Fibroblast of skin of scalp (primary cell): ENCODE data around the gene MLNR.
A peak's percentile ranks its signal among the peaks of the same experiment; 100 is the strongest.

Source experiments
- DNase-seq: peaks from one replicate; pipeline ENCODE4 v3.0.0-alpha.2; 2013

MLNR gene

DNA sequence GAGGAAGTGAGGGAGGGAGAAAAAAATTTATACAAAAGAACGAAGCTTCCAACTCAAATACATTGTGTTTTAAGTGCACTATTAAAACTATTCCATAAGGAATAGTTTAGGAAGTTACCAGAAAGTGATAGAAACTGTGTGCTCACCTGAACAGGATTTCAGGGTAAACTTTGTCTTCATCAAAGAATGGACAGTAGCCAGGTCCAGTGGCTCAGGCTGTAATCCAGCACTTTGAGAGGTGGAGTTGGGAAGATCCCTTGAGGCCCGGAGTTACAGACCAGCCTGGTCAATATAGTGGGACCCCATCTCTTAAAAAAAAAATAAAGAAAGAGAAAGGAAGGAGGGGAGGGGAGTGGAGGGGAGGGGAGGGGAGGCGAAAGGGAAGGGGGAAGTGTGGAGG is 14.6 kb downstream of the MLNR start:
- DNase-seq = no peak

DNA sequence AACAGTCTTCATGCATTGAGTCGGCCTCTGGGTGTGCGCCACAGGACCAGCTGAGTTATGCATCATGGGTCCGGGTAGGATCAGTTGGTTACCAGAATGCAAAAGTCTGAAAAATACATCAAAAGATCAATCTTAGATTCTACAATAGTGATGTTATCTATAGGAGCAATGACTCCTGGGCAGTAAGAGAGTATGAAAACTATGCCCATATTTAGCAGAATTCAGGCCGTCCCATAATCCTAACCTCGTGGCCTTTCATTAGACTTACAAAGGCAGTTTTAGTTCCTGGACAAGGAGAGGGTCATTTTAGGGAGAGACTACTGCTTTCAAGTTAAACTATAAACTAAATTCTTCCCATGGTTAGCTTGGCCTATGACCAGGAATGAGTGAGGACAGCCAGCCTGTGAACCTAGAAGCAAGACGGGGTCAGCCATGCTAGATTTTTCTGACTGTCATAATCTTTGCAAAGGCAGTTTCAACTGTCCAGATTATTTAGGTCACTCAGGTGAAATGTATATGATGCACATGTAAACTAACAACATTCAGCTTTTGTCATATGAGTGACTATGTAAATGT is 15.8 kb downstream of the MLNR start:
- DNase-seq = no peak

DNA sequence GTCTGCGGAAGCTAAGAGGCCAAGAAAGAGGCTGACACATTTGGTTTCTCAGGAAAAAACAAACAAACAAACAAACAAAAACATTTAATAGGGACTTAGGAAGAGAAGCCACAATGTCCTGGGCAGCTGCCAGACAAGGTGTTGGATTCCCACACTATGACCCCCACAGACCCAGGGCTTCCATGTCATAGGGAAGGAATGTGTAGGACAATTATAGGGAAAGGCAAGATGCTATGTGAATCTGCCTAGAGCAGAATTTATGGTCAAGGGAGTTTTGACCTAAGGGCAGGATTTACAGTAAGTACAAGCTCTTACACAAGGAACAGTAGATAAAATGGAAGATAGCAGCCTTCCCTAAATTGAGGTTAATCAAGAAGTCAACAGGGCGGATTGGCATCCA is 18.5 kb downstream of the MLNR start:
- DNase-seq = no peak

DNA sequence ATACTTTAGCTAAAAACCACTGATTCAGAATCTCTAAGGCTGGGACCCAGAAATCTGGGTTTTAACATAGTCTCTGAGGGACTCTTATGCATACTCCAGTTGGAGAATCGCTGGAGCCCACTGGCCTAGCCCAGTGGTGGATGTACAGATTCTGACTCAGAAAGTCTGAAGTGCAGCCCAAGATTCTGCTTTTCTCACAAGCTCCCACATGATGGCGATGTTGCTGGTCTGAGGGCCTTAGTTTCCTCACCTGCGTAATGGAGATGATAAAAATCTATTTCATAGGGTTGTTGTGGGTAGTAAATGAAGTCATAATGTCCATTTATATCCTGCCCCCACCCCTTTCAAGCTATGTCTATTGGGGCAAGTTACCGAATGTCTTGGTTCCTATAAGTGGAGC is 19.9 kb downstream of the MLNR start:
- peak; percentile 36 for DNase-seq

DNA sequence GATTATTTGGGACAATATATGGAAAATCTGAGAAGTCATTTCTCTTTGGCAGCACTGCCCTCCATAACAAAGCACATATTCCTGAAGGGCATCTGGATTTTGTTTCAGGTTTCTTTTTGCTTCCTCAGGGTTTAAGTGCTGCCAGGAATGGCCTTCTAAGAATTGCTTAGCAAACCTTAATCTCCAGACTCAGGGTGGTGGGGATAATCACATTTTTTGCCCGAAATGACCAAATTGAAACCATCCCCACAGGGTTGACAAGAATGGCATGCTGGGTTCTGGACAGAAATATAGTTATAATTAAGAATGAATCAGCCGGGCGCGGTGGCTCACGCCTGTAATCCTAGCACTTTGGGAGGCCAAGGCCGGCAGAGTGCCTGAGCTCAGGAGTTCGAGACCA is 21.2 kb downstream of the MLNR start:
- no peak for DNase-seq

DNA sequence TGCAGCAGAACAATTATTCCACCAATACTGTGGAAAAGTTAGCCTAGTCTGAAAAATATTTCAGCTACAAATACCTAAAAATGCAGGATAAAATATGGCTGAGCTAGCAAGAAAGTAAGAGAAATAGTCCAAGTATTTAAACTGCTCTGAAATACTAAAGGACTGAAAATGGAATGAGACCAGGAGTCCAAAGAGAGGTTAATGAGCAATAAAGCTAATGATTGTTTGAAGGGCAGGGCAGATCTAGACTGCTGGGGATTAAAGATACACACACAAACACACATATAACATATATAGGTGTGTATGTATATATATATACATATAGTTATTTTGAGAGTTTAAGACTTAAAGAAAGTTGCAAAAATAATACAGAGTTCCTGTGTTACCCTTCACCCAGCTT is 25.0 kb downstream of the MLNR start:
- DNase-seq = no peak

DNA sequence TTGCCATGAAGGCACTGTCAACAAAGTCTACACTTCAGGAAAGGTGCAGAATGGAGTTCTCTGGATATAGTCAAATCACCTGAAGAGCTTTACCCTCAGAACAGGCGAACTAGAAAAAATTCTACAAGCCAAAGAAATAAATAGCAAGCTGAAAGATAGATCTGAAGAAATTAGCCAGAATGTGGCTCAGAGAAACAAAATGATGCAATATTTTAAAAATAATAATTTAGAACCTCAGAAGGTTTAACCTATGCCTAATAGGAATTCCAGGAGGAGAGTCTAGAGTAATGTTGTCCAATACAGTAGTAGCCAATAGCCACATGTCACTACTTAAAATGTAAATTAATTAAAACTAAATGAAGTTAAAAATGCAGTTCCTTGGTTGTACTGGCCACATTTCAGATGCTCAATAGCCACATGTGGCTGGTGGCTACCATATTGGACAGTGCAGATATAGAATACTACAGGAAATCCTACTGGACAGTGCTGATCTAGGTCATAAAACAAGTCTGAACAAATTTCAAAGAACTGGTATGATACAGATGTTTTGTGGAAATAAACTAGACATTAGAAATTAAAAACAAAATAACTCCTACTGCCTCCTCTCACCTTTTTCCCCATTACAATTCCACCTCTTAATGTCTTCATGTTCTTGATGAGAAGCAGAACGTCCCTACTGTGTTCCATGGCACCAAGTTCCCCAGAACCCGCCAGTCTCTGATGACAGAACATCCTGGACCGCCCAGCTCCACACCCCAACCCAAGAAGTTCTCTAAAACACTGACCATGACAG is 26.9 kb downstream of the MLNR start:
- DNase-seq = no peak

DNA sequence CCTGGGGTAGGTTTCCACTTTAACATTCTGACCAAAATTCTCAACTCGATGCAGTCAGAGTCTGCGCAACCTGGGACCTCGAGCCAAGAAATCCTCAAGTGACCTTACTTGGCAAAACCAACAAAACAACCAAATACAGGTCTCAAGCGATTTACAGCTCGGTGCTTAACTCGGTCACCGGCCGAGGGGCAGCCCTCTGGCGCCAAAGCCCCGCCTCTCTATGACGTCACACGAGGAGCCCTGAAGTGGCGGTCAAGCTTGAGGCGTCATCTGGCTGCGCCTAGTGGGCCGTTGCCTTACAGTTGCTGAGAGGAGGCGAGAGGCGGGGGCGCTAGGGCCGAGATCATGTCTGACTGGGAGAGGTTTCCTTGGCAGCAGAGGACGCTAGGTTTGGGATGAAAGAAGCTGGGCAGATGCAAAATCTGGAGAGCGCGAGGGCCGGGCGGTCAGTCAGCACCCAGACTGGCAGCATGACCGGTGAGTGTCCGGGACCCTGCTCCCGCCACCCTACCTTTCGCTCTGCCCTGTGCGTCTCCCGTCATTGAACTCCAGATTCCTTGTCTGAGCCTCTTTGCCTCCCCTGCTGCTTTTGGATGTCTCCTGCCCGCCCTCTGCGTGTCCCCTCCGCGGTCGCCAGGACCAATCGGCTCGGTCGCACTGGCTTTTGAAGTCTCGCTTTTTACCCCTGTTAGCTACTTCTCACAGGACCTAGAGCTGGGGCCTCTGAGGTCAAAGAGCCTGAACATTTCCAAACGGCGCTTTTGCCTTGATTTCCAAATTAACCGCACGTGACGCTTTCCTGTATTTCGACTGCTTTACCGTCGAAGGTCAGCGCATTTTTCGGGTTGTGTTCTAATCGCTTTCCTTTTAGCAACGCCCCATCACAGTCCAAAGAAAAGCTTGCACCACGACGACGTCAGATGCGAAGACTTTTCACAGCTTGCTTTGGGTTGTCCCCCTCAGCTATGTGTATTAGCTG is 27.8 kb downstream of the MLNR start, which contains the start of gene CDADC1:
Gene CDADC1, plus strand, starts transcription at position 283 of the 979 bp plus-strand sequence. Its CDS starts 113 bp downstream, at position 396.
- DNase-seq = peak; percentile 96

DNA sequence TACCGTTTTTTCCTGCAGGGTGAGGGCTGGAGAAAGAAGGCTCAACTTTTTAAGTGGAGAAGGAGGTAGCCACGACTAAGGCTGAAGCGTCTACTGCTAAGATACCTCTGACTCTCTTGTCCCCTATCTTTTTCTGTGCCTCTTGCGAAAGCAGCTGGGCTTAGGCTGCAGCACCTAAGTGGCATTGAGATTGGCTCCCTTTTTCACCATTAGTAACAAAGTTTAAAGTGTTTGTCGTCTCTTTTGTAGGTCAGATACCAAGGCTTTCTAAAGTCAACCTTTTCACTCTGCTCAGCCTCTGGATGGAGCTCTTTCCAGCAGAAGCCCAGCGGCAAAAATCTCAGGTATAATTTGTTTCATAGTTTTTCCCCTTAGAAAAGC is 28.5 kb downstream of the MLNR start:
- no peak for DNase-seq

DNA sequence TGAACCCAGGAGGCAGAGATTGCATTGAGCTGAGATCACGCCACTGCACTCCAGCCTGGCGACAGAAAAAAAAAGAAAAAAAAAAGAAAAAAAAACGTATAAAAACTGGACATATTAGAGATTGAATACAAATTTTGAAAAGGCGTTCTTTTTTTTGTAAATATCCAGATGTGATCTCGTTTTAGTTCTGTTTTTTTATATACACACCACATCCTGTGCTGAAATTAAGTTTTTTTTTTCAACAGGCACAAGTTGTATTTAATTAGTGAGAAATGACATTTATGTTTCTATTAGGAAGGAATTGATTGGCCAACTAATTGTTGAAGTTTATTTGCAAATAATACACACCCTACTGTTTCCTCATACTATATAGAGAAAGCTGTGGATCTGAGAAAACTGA is 31.2 kb downstream of the MLNR start:
- DNase-seq = no peak

DNA sequence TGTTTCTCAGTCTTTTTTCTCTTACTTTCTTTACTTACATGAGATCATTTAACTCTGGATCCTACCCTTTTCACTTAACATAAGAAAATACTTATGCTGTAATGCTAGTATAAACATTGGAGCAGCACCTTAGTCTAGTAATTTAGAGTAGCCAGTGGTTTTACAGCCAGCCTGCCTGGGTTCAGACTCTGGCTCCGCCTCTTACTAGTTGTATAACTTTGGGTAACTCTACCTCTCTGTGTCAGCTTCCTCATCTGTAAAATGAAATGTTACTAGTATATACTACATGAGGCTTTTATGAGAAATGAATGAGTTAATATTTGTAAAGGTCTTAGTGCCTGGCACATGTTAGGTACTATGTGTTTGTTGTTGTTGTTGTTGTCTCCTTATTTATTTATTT is 33.2 kb downstream of the MLNR start:
- DNase-seq = no peak

DNA sequence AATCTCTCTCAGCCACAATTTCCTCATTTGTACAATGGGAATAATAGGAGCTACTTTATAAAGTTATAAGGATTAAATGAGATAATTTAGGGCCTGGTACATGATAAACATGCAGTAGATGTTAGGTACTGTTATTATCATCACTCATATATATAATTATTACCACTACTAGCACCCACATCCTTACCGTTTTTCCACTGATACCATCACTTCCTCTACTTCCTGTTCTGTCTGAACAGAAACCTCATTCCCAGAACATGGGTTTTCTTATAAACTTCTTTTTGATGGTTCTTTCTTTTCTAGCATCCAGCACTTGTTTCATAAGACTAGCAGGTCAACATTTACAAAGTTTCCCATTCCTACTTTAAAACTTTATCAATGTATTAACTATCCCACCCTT is 33.9 kb downstream of the MLNR start:
- DNase-seq = no peak

DNA sequence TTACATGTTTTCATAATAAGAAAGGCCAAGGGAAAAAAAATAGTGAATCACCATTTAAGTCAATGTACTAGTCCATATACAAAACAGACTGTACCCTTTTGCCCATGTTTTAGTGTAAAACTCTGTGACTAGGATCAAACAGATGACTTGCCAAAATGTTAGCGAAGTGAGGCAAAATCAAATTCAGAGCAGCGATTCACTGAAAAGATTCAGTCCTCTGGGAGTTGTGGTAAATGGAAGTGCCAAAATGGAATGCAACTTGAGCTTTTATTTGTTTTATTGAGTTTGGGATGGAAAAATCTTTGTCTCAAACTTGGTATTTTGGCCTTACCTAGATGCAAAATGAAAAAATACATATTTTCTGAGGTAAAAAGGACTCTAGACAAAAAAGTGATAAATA is 36.7 kb downstream of the MLNR start:
- DNase-seq = peak; percentile 76

DNA sequence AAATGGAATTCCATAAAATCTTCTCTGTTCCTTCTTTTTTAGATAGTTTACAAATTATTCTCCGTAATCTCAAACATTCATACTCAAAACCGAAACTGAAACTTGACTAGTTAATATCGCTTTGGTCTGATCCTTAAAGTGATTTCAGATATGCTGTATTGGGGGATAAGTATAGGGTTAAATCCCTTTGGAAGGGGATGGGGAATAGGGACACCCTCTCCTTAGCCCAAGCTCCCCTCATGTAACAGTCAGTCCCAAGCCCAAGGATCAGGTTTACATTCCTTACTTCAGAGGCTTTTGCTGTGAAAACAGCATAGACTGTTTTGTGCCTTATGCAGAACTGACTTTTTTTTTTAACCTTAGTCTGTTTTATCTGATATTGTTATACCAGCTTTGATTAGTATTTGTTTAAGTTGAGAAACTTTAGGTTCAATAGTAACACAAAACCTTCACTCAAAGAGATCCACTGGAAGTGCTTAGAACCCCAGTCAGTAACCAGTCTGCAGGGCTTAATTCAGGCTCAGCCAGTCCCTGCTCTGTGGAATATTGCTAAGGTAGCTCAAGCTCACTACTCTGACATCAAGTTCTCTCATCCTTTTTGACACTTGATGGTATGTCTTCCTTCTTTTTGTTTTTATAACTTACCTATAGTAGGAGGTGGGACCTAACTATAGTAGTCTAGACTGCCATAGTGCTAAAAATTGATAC is 38.1 kb downstream of the MLNR start:
- no peak for DNase-seq

DNA sequence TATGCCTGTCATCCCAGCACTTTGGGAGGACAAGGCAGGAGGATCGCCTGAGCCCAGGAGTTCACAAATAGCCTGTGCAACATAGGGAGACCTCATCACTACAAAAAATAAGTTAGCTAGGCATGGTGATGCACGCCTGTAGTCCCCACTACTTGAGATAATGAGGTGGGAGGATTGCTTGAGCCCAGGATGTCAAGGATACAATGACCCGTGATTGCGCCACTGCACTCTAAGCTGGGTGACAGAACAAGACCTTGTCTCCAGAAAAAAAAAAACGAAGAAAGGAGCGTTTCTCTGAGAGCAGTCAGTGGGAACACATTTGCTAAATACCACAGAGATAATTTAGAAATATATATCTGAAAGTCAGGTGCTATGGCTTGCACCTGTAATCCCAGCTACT is 39.4 kb downstream of the MLNR start:
- no peak for DNase-seq

DNA sequence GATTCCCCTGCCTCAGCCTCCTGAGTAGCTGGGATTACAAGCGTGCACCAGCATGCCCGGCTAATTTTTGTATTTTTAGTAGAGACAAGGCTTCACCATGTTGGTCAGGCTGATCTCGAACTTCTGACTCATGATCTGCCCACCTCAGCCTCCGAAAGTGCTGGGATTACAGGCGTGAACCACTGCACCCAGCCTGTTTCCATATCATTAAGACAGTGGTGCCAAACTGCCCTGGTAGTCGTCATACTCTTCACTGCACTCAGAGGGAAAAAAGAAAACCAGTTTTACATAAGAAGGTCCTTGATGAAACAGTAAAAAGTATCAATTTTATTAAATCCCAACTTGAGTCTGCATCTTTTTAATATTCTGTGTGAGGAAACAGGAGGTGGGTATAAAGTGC is 42.5 kb downstream of the MLNR start:
- no peak for DNase-seq

DNA sequence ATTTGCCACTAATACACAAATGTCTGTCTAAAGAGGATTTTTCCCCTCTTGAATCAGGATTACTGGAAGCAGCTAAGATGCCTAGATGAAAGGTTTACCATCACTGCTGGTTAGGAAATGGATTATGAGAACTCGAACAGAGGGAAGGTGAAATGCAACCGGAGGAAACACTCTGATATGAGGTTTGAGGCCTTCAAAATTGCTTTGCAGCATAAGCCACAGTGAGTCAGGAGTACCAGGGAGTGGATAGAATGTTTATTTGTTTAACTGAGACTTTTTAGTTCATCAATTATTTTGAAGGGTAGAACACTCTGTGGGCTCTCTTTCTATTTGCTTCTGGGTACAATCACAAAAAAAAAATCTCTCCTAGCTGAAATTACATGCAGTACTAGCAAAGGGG is 45.7 kb downstream of the MLNR start:
- DNase-seq = peak; percentile 8

DNA sequence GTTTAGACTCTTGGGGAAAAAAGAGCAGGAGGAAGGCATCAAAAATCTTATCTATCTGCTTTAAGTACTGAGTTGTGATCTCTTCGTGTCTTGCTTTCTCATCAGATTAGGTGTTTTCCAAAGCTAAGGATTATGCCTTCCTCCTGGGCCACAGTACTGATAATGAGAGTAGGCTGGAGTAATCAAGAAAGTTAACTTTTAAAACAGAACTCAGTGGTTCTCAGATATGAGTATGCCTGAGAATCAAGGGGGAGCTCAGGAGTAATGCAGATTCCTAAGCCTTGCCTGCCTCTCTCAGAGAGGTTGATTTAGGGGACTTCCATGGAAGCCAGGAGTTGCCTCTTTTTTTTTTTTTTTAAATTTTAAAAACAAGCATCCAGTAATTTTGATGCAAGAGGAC is 51.1 kb downstream of the MLNR start:
- no peak for DNase-seq
